Melanocyte of skin (primary cell): ENCODE data around the gene SLC25A2. TPM values are rescaled to one million over a fixed set of nuclear protein-coding genes. Genes with fewer than 3 reads are reported as not detected.

Experiments
- total RNA-seq, 2 donors: library from RNA; depleted of rRNA; stranded (reverse); fragments of >200 nt; gene quantifications; 2 replicates each; pipeline ENCODE4 v1.2.3, GENCODE V29; 2012

The SLC25A2 gene
- not detected for total RNA-seq

GRCh38 chr5:141303756-141304155 is at the start of gene SLC25A2:
SLC25A2 (minus strand) TSS chr5:141304049; CDS start chr5:141303865, 184 bp downstream.

GRCh38 chr5:141349917-141350619 is 46.2 kb upstream of the SLC25A2 start, which contains the start of gene PCDHGB1:
PCDHGB1 (plus strand) TSS chr5:141350099; CDS start chr5:141350261, 162 bp downstream.

GRCh38 chr5:141343242-141343952 is 39.5 kb upstream of the SLC25A2 start, which contains the start of gene PCDHGA3:
PCDHGA3 (plus strand) TSS chr5:141343829; CDS start chr5:141344034, 205 bp downstream.

GRCh38 chr5:141338538-141339306 is 34.9 kb upstream of the SLC25A2 start, which contains the start of gene PCDHGA2:
PCDHGA2 (plus strand) TSS chr5:141338760.

GRCh38 chr5:141330299-141331080 is 26.6 kb upstream of the SLC25A2 start, which contains the start of gene PCDHGA1:
PCDHGA1 (plus strand) TSS chr5:141330514.

GRCh38 chr5:141320225-141321169 is 16.6 kb upstream of the SLC25A2 start, which contains the start of gene TAF7:
TAF7 (minus strand) TSS chr5:141320784; CDS start chr5:141320044, 740 bp downstream.

Other genes with a start within 250 kb of the SLC25A2 start
- under 1 TPM; under 0.01 to 0.34 TPM for gene PCDHB2, start 209.4 kb downstream of the SLC25A2 start, total RNA-seq
- under 1 TPM in 1 of 2 donors, not detected in 1; under 0.01 TPM for gene PCDHB3, start 203.6 kb downstream of the SLC25A2 start, total RNA-seq
- gene PCDHB4, start 182.2 kb downstream of the SLC25A2 start, total RNA-seq = under 1 TPM in 1 of 2 donors, not detected in 1; 0.69 TPM
- under 1 TPM in 1 of 2 donors, not detected in 1; 0.69 TPM for gene PCDHB5, start 168.8 kb downstream of the SLC25A2 start, total RNA-seq
- gene PCDHB6, start 154.0 kb downstream of the SLC25A2 start, total RNA-seq = not detected
- under 1 TPM; under 0.01 TPM for gene PCDHB7, start 131.4 kb downstream of the SLC25A2 start, total RNA-seq
- under 1 TPM in 1 of 2 donors, not detected in 1; under 0.01 TPM for gene PCDHB8, start 126.3 kb downstream of the SLC25A2 start, total RNA-seq
- not detected for gene PCDHB16, start 121.7 kb downstream of the SLC25A2 start, total RNA-seq
- gene PCDHB9, start 116.9 kb downstream of the SLC25A2 start, total RNA-seq = under 1 TPM in 1 of 2 donors, not detected in 1; under 0.01 TPM
- gene PCDHB10, start 111.7 kb downstream of the SLC25A2 start, total RNA-seq = under 1 TPM in 1 of 2 donors, not detected in 1; under 0.01 TPM
- not detected for gene PCDHB11, start 104.4 kb downstream of the SLC25A2 start, total RNA-seq
- gene PCDHB12, start 95.3 kb downstream of the SLC25A2 start, total RNA-seq = under 1 TPM in 1 of 2 donors, not detected in 1; under 0.01 TPM
- under 1 TPM; under 0.01 to 0.34 TPM for gene PCDHB13, start 90.1 kb downstream of the SLC25A2 start, total RNA-seq
- under 1 TPM in 1 of 2 donors, not detected in 1; under 0.01 TPM for gene PCDHB14, start 80.7 kb downstream of the SLC25A2 start, total RNA-seq
- not detected for gene PCDHB15, start 58.7 kb downstream of the SLC25A2 start, total RNA-seq
- gene TAF7, start 16.7 kb upstream of the SLC25A2 start, total RNA-seq = 10 to 100 TPM; 24.8 to 46.6 TPM
- under 1 TPM; under 0.01 TPM for gene PCDHGA1, start 26.5 kb upstream of the SLC25A2 start, total RNA-seq
- under 1 TPM; 0.67 to 0.69 TPM for gene PCDHGA2, start 34.7 kb upstream of the SLC25A2 start, total RNA-seq
- gene PCDHGA3, start 39.8 kb upstream of the SLC25A2 start, total RNA-seq = under 1 TPM; 0.67 to 0.69 TPM
- gene PCDHGB1, start 46.0 kb upstream of the SLC25A2 start, total RNA-seq = under 1 TPM; 0.33 to 0.69 TPM
- 1 to 10 TPM in 1 of 2 donors, under 1 TPM in 1; 0.67 to 1.0 TPM for gene PCDHGA4, start 51.0 kb upstream of the SLC25A2 start, total RNA-seq
- 1 to 10 TPM in 1 of 2 donors, under 1 TPM in 1; 0.67 to 1.0 TPM for gene PCDHGB2, start 55.9 kb upstream of the SLC25A2 start, total RNA-seq
- under 1 TPM; under 0.01 to 0.69 TPM for gene PCDHGA5, start 60.1 kb upstream of the SLC25A2 start, total RNA-seq
- gene PCDHGB3, start 66.2 kb upstream of the SLC25A2 start, total RNA-seq = under 1 TPM; 0.69 to 1.00 TPM
- 1 to 10 TPM in 1 of 2 donors, under 1 TPM in 1; 1.00 to 2.1 TPM for gene PCDHGA6, start 69.8 kb upstream of the SLC25A2 start, total RNA-seq
- 1 to 10 TPM in 1 of 2 donors, under 1 TPM in 1; 0.67 to 1.0 TPM for gene PCDHGA7, start 78.7 kb upstream of the SLC25A2 start, total RNA-seq
- 1 to 10 TPM; 5.3 to 5.9 TPM for gene PCDHGB4, start 83.6 kb upstream of the SLC25A2 start, total RNA-seq
- under 1 TPM; 0.34 to 0.67 TPM for gene PCDHGA8, start 88.6 kb upstream of the SLC25A2 start, total RNA-seq
- gene PCDHGB5, start 93.9 kb upstream of the SLC25A2 start, total RNA-seq = 10 to 100 TPM in 1 of 2 donors, 1 to 10 TPM in 1; 8.7 to 12.0 TPM
- gene PCDHGA9, start 98.7 kb upstream of the SLC25A2 start, total RNA-seq = 1 to 10 TPM in 1 of 2 donors, under 1 TPM in 1; 1.00 to 1.4 TPM
- gene PCDHGB6, start 104.0 kb upstream of the SLC25A2 start, total RNA-seq = 1 to 10 TPM; 1.4 to 1.7 TPM
- 1 to 10 TPM; 4.5 to 5.0 TPM for gene PCDHGA10, start 108.9 kb upstream of the SLC25A2 start, total RNA-seq
- 1 to 10 TPM; 3.7 to 3.8 TPM for gene PCDHGB7, start 113.6 kb upstream of the SLC25A2 start, total RNA-seq
- gene PCDHGA11, start 117.0 kb upstream of the SLC25A2 start, total RNA-seq = 1 to 10 TPM; 3.7 to 4.8 TPM
- gene PCDHGA12, start 126.5 kb upstream of the SLC25A2 start, total RNA-seq = 10 to 100 TPM; 28.0 to 36.8 TPM
- gene PCDHGC3, start 171.9 kb upstream of the SLC25A2 start, total RNA-seq = 10 to 100 TPM; 50.2 to 64.6 TPM
- gene PCDHGC4, start 181.0 kb upstream of the SLC25A2 start, total RNA-seq = 1 to 10 TPM; 1.4 to 1.7 TPM
- 1 to 10 TPM; 1.0 to 2.0 TPM for gene PCDHGC5, start 185.0 kb upstream of the SLC25A2 start, total RNA-seq